Peyer's patch (tissue), 4 donors: ENCODE data around the gene MT1F.

Source experiments
- POLR2A ChIP-seq, 2 donors: fragments of 450-650 bp; IDR thresholded peaks; one replicate each; pipeline ENCODE4 v1.5.1; 2017; ENCODE audit warnings: antibody characterized with exemption in 2 of 2, mild to moderate bottlenecking in 2 of 2, moderate library complexity in 2 of 2
- TF ChIP-seq, protein P1 (sequence below), 6 experiments: fragments of 450-650 bp in 4 of 6; fragments of 200-600 bp in 2 of 6; sonication (generic) in 1 of 6; IDR thresholded peaks; one replicate each; pipeline ENCODE4 v1.5.1; 2017 to 2019; ENCODE audit warnings: antibody characterized with exemption in 6 of 6, mild to moderate bottlenecking in 3 of 6, moderate library complexity in 1 of 6

DNA sequence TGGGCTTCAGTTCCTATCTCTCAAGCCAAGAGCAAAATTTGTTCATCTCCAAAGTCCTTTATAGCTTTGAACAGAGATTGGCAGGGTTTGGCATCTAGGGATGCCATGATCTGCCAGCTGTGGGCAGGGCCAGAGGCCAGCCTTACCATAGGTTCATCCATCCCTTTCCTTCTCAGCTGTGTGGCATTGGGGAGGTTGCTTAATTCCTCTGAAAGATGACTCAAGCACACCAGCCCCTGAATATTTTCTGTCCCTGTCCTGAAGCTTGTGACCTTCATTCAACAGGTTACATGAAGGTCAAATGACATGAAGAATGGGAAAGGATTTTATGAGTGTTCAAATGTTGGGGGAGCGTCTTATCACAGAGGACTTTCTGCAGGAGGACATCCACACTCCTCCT, 6.7 kb downstream of the MT1F start:
- TF ChIP-seq, protein P1, sequence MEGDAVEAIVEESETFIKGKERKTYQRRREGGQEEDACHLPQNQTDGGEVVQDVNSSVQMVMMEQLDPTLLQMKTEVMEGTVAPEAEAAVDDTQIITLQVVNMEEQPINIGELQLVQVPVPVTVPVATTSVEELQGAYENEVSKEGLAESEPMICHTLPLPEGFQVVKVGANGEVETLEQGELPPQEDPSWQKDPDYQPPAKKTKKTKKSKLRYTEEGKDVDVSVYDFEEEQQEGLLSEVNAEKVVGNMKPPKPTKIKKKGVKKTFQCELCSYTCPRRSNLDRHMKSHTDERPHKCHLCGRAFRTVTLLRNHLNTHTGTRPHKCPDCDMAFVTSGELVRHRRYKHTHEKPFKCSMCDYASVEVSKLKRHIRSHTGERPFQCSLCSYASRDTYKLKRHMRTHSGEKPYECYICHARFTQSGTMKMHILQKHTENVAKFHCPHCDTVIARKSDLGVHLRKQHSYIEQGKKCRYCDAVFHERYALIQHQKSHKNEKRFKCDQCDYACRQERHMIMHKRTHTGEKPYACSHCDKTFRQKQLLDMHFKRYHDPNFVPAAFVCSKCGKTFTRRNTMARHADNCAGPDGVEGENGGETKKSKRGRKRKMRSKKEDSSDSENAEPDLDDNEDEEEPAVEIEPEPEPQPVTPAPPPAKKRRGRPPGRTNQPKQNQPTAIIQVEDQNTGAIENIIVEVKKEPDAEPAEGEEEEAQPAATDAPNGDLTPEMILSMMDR (IDR thresholded peaks at IDR 0.05) = no peak
- TF ChIP-seq POLR2A (IDR thresholded peaks at IDR 0.05) = no peak
